HG02970 (cell line): Measurements from ENCODE around the gene ATRN.

ENCODE experiments used
- ATAC-seq: cut with Tn5 transposase; IDR thresholded peaks from one replicate; pipeline ENCODE4 v1.9.1; 2021; ENCODE audit warnings: mild to moderate bottlenecking, moderate library complexity, moderate number of reproducible peaks; ENCODE audit not compliant: unreplicated experiment, low FRiP score

ATRN gene

GRCh38 chr20:3690413-3690812, 219.6 kb downstream of the ATRN start:
- no peak for ATAC-seq

GRCh38 chr20:3691306-3691705, 220.5 kb downstream of the ATRN start:
- ATAC-seq, result no peak

GRCh38 chr20:3691897-3692296, 221.1 kb downstream of the ATRN start:
- no peak for ATAC-seq

GRCh38 chr20:3692706-3693294, 222.0 kb downstream of the ATRN start:
- ATAC-seq, result no peak

GRCh38 chr20:3693376-3693775, 222.6 kb downstream of the ATRN start:
- ATAC-seq, result no peak

GRCh38 chr20:3694864-3695263, 224.0 kb downstream of the ATRN start:
- ATAC-seq, result no peak

GRCh38 chr20:3696200-3696599, 225.4 kb downstream of the ATRN start:
- no peak for ATAC-seq

GRCh38 chr20:3696745-3697587, 226.1 kb downstream of the ATRN start:
- ATAC-seq, result no peak

- ATAC-seq, result no peak
These were observed 226.9 kb downstream of the ATRN start for GRCh38 chr20:3697588-3698305.

- ATAC-seq, result no peak
These were observed 227.8 kb downstream of the ATRN start for GRCh38 chr20:3698591-3699001.

- no peak for ATAC-seq
These were observed 228.2 kb downstream of the ATRN start for GRCh38 chr20:3699037-3699436.
